DLD1 (cell line): Measurements from ENCODE around the gene SEMA3B.

ENCODE experiments used
- in situ Hi-C: cut with HindIII; loops from 2 replicates; pipeline ENCODE4 v1.10.0; 2017; ENCODE audit warnings: low sequenced_read_pairs

The SEMA3B gene

DNA sequence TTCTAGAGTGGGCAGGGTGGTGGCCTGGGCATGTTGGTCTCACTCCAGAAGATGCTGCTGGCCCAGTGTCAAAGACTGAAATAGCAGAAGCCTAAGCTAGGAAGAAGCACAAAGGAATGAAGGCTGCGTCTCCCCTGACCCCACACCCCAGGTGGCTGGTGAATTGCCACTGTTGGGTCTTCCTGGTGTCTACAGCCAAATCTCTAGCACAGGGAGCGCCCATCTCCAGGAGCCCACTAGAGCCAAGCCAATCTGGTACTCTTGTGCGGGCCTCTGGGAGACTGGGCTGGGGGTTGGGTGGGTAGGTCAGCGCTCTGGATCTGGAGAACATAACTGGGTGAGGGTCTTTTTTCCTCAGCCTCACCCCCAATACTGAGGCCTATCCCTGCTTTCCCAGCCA, 58.2 kb downstream of the SEMA3B start:
- in situ Hi-C loops = loop anchor here (25.0 kb wide), 1 partner anchor 1060 kb away; the partner anchor contains the start of genes MANF and RBM15B
